HG02943 (cell line): ENCODE measurements around the gene TP63.
A peak's percentile ranks its signal among the peaks of the same experiment; 100 is the strongest.

ENCODE experiments used
- ATAC-seq: cut with Tn5 transposase; IDR thresholded peaks from one replicate; pipeline ENCODE4 v1.9.1; 2021; ENCODE audit warnings: mild to moderate bottlenecking, low read depth, moderate library complexity; ENCODE audit not compliant: unreplicated experiment

The TP63 gene

GRCh38 chr3:189842681-189843602 lies 211.8 kb downstream of the TP63 start:
- no peak for ATAC-seq

GRCh38 chr3:189845069-189845468 lies 213.9 kb downstream of the TP63 start:
- no peak for ATAC-seq

- ATAC-seq: no peak
Measured at GRCh38 chr3:189848395-189849040, 217.3 kb downstream of the TP63 start.

- no peak for ATAC-seq
Measured at GRCh38 chr3:189849262-189849661, 218.1 kb downstream of the TP63 start.

GRCh38 chr3:189851682-189852081 lies 220.5 kb downstream of the TP63 start:
- ATAC-seq: no peak

GRCh38 chr3:189853906-189854305 lies 222.7 kb downstream of the TP63 start:
- ATAC-seq: no peak

- ATAC-seq: no peak
Measured at GRCh38 chr3:189860296-189860695, 229.1 kb downstream of the TP63 start.

DNA sequence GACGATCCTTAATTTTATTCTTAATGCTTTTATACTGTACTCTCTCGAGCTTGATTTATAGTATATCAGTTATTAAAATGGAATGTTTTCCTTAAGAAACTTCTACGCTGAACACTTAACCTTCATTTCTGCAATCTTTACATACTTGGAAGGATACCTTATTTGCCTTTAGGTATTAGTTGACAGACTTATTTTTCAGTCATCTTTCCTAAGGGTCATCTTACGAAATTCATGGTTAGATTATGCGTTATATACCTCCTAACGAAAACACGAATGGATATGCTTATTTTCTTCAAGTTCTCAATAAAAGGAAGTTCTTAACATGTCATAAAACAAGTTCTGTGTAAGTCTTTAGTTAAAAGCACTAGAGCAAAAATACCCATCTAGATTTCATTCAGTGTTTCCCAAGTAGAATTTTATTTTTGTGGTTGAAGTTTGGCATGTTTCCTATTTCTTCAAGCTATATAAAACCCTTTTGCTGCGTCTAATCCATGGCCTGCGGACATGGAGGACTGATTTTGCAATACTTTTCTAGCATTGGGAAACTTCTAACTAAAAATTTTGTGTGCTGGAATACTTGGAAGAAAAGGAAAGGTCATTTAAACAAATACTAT lies 231.3 kb downstream of the TP63 start:
- no peak for ATAC-seq

DNA sequence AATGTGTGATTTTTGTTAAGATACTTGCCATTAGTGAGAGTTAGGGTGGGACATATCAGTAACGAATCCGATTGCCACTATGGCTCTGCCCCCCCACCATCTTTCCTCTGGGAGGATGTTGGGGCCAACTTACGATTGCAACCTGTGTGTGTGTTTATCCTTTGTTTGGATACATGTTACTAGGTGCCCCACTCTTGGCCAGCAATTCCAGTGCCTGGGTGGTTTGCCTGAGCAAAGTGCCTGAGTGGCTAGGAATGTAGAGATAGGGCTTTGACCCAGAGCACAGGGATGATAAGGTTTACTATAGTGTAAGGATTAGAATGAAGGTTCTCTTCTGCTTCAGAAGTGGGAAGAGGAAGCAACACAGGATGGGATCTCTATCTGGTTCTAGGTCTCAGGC lies 231.8 kb downstream of the TP63 start:
- ATAC-seq: no peak

GRCh38 chr3:189868061-189868460 lies 236.9 kb downstream of the TP63 start:
- ATAC-seq: no peak

DNA sequence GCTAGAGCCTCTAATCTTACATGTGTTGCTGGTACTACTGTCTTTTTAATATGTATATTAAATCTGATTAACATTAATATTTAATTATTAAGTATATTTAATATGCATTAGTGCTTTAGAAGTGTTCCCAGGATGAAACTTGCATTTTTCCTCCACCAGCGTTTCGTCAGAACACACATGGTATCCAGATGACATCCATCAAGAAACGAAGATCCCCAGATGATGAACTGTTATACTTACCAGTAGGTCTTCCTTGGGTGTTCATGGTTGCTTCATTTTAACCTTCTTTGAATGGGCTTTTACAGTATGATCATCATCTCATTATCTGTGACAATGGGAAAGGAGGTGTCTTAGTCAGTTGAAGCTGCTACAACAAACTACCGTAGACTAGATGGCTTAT lies 238.0 kb downstream of the TP63 start:
- no peak for ATAC-seq

DNA sequence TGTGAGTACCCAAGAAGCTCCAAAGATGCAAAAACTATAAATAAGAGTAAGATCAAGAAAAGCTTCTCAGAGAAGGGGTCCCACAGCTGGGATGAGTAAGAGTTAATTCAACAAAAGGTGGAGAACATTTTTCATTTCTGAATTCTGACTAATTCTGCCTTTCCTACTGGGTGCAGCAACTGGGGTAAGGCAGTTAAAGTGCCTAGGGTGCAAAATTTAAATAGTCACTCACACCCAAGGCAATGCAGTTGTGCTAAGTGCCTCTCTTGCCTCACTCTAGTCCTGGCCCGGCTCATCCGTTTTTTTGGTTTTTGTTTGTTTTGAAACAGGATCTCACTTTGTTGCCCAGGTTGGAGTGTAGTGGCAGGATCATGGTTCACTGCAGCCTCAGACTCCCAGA lies 240.2 kb downstream of the TP63 start:
- no peak for ATAC-seq

DNA sequence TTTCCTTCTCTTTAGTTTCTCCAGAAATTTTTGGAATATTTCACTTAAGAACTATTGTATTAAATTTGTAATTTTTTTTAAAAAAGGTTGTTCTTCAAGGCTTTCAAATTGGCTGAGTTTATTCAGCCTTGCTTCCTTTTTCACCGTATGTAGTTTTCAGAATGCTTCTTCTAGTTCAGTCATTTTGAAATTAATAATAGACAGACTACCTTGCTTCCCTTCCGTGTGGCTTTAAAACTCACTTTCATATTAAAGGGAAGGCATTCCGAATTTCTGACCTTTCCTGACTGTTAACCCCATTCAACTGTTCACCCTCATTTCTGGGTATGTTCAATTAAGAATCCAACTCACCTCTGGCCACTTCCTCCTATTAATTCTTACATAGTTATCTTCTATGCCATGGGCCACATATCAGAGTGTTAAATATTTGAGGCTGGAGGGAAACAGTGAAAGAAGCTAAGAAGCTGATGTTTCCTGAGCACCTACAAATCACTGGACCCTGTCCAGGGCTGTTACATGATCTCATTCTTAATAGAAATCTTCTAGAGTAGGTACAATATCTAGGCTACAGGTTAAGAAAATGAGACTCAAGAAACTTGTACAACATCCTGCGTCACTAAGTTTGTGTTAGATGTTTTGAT lies 252.0 kb downstream of the TP63 start:
- ATAC-seq: peak; percentile 71

GRCh38 chr3:189890496-189890895 lies 259.3 kb downstream of the TP63 start:
- no peak for ATAC-seq

DNA sequence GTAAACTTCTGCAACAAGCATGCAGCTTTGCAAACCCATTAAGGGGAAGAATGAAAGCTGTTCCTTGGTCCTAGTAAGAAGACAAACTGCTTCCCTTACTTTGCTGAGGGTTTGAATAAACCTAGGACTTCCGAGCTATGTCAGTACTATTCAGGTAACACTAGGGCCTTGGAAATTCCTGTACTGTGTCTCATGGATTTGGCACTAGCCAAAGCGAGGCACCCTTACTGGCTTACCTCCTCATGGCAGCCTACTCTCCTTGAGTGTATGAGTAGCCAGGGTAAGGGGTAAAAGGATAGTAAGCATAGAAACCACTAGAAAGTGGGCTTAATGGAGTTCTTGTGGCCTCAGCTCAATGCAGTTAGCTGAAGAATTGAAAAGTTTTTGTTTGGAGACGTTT lies 265.3 kb downstream of the TP63 start:
- ATAC-seq: no peak

GRCh38 chr3:189897406-189897805 lies 266.2 kb downstream of the TP63 start:
- no peak for ATAC-seq

GRCh38 chr3:189898559-189899153 lies 267.5 kb downstream of the TP63 start:
- ATAC-seq: no peak

GRCh38 chr3:189899186-189899585 lies 268.0 kb downstream of the TP63 start:
- no peak for ATAC-seq

GRCh38 chr3:189900578-189900977 lies 269.4 kb downstream of the TP63 start:
- ATAC-seq: no peak

GRCh38 chr3:189901481-189901880 lies 270.3 kb downstream of the TP63 start:
- no peak for ATAC-seq
